Neural crest cell (in vitro differentiated cells): ENCODE results near the gene FBLL1. TPM values are rescaled to one million over a fixed set of nuclear protein-coding genes. Genes with fewer than 3 reads are reported as not detected.
A peak's percentile ranks its signal among the peaks of the same experiment; 100 is the strongest.

Experiments
- DNase-seq: peaks from one replicate; pipeline ENCODE4 v3.0.0; 2021; ENCODE audit warnings: low read depth, mixed read lengths, low spot score
- H3K27ac Mint-ChIP-seq: one replicate; pipeline ENCODE4 v1.8.0; 2021; ENCODE audit warnings: mild to moderate bottlenecking, mixed read lengths; ENCODE audit not compliant: unreplicated experiment
- H3K27me3 Mint-ChIP-seq: 2 replicates; pipeline ENCODE4 v1.8.0; 2021; ENCODE audit warnings: low read depth, mild to moderate bottlenecking, mixed read lengths
- H3K36me3 Mint-ChIP-seq: 2 replicates; pipeline ENCODE4 v1.8.0; 2021; ENCODE audit warnings: low read depth, mild to moderate bottlenecking, mixed read lengths
- H3K4me1 Mint-ChIP-seq: 2 replicates; pipeline ENCODE4 v1.8.0; 2021; ENCODE audit warnings: mixed read lengths
- H3K4me3 Mint-ChIP-seq: one replicate; pipeline ENCODE4 v1.8.0; 2021; ENCODE audit warnings: mild to moderate bottlenecking, mixed read lengths
- H3K9me3 Mint-ChIP-seq: 2 replicates; pipeline ENCODE4 v1.8.0; 2021; ENCODE audit warnings: mixed read lengths
- CTCF ChIP-seq: fragments of 200-600 bp; sonication (generic); conservative IDR thresholded peaks from 2 replicates; pipeline ENCODE4 v1.5.0; 2021; ENCODE audit warnings: antibody characterized with exemption, mild to moderate bottlenecking
- total RNA-seq: library from RNA; stranded (reverse); gene quantifications from 2 replicates; pipeline ENCODE4 v1.2.1, GENCODE V29; 2021

FBLL1 gene
- total RNA-seq, 1 donor from 2014 or later = 7.3 TPM

DNA sequence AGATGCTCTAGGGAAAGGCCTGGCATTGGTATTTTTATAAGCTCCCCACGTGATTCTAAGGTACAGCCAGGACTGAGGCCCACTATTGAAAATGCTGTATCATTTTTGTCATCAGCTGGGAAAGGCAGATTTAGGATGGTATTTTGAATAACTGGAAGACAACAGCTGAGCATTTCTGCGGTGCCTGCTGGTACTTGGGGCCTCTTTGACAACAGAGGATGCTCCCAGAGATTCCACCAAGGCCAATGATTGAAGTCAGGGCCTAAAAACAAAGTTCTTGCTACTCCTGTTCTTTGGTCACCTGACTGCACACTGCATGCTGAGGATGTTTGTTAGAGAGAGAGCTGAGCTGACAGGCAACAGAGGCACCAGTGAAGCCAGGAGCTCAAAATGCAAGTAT lies 8.1 kb downstream of the FBLL1 start:
- no peak for DNase-seq
- H3K27ac Mint-ChIP-seq = no peak overlapping the region

GRCh38 chr5:168549554-168549953 lies 20.4 kb downstream of the FBLL1 start:
- Mint-ChIP-seq H3K36me3 (peaks cover 33% of the 10 kb centered on the region), H3K27me3 (no peaks in the 10 kb centered on the region), H3K4me3 (no peak overlapping the region), H3K9me3 (no peaks in the 10 kb centered on the region), H3K27ac (no peak overlapping the region), H3K4me1 (no peaks in the 10 kb centered on the region)
- no peak for TF ChIP-seq CTCF
- no peak for DNase-seq

More for the DNA sequence above, 8.1 kb downstream of the FBLL1 start:
- peaks cover 1% of the 10 kb centered on the region for H3K4me1 Mint-ChIP-seq
- H3K9me3 Mint-ChIP-seq = no peaks in the 10 kb centered on the region
- no peak overlapping the region for H3K4me3 Mint-ChIP-seq
- no peak for TF ChIP-seq CTCF
- H3K27me3 Mint-ChIP-seq = no peaks in the 10 kb centered on the region
- H3K36me3 Mint-ChIP-seq = no peaks in the 10 kb centered on the region

DNA sequence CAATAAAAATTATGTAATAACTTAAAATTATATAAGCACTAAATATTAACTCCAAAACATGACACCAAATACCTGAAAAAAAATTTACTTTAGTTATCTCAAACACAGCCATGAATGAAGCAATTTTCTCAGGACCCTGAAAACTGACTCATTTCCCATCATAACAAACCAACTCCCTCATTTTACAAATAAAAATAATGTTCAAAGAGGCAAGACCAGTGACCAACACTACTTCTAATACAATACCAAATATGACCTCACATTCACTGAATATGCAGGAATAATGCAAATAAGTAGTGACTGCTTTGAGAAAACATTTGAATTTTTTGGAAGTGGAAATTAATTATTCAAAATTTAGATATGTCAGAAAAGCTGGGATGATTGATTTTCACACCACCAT lies 21.6 kb downstream of the FBLL1 start:
- Mint-ChIP-seq H3K4me1 (no peaks in the 10 kb centered on the region), H3K36me3 (peaks cover 32% of the 10 kb centered on the region), H3K27me3 (no peaks in the 10 kb centered on the region), H3K27ac (no peak overlapping the region), H3K9me3 (no peaks in the 10 kb centered on the region), H3K4me3 (no peak overlapping the region)
- TF ChIP-seq CTCF = no peak
- no peak for DNase-seq

DNA sequence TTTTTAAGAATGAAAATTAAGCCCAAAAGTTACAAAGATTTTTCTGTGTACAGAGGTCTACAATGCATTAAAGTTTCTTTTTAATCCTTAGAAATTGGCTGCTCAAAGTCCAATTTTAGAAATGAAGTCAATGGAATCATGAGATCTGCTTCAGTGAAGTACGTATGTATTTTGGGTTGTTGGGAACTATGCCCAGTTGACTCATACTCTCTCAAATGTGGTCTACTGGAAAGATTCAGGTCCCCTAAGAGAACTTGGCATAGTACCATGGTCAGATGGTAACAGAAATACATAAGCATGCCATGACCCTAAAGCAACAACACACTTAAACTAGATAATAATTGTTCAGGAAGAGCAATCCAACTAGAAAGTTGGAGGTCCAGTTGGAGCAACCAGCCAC lies 23.0 kb downstream of the FBLL1 start:
- H3K36me3 Mint-ChIP-seq = peaks cover 35% of the 10 kb centered on the region
- H3K4me1 Mint-ChIP-seq = no peaks in the 10 kb centered on the region
- no peaks in the 10 kb centered on the region for H3K27me3 Mint-ChIP-seq
- no peak for TF ChIP-seq CTCF
- H3K4me3 Mint-ChIP-seq = no peak overlapping the region
- no peak for DNase-seq
- H3K27ac Mint-ChIP-seq = no peak overlapping the region
- no peaks in the 10 kb centered on the region for H3K9me3 Mint-ChIP-seq

- no peaks in the 10 kb centered on the region for H3K27me3 Mint-ChIP-seq
- H3K4me3 Mint-ChIP-seq = no peak overlapping the region
- H3K27ac Mint-ChIP-seq = peak overlapping the region; percentile 65
- no peaks in the 10 kb centered on the region for H3K9me3 Mint-ChIP-seq
- peaks cover 28% of the 10 kb centered on the region for H3K36me3 Mint-ChIP-seq
- no peak for TF ChIP-seq CTCF
- no peaks in the 10 kb centered on the region for H3K4me1 Mint-ChIP-seq
- no peak for DNase-seq
Measured at GRCh38 chr5:168553377-168554130, 24.4 kb downstream of the FBLL1 start.
